Measurements from ENCODE around the gene AGBL4.
"Not testable (repeated sequence)": the region's sequence is repeated elsewhere in the genome, so short reads cannot be mapped to it uniquely, and the experiment has no call there.

Gene AGBL4

GRCh38 chr1:48566492-48566891, 1457.3 kb downstream of the AGBL4 start:
- DNase-seq: no peak

- no peak for DNase-seq
Observed at GRCh38 chr1:48563021-48563420, 1460.7 kb downstream of the AGBL4 start.

- DNase-seq: no peak
Observed at GRCh38 chr1:48561444-48561843, 1462.3 kb downstream of the AGBL4 start.

- DNase-seq: no peak
Observed at GRCh38 chr1:48560577-48560976, 1463.2 kb downstream of the AGBL4 start.

- no peak for DNase-seq
Observed at GRCh38 chr1:48560116-48560515, 1463.6 kb downstream of the AGBL4 start.

GRCh38 chr1:48558366-48558765, 1465.4 kb downstream of the AGBL4 start:
- DNase-seq: no peak

- no peak for DNase-seq
Observed at GRCh38 chr1:48556186-48556850, 1467.4 kb downstream of the AGBL4 start.

GRCh38 chr1:48555271-48555670, 1468.5 kb downstream of the AGBL4 start:
- no peak for DNase-seq

GRCh38 chr1:48552903-48553606, 1470.7 kb downstream of the AGBL4 start:
- DNase-seq: no peak

GRCh38 chr1:48552420-48552819, 1471.3 kb downstream of the AGBL4 start:
- no peak for DNase-seq

- no peak for DNase-seq
Observed at GRCh38 chr1:48548985-48549384, 1474.8 kb downstream of the AGBL4 start.

GRCh38 chr1:48547561-48548220, 1476.1 kb downstream of the AGBL4 start:
- DNase-seq: no peak

GRCh38 chr1:48543854-48544253, 1479.9 kb downstream of the AGBL4 start:
- DNase-seq: no peak

GRCh38 chr1:48540587-48540986, 1483.2 kb downstream of the AGBL4 start:
- DNase-seq: no peak

GRCh38 chr1:48536477-48536876, 1487.3 kb downstream of the AGBL4 start:
- no peak for DNase-seq

- no peak for DNase-seq
Observed at GRCh38 chr1:48532976-48533375, 1490.8 kb downstream of the AGBL4 start.

- DNase-seq: no peak
Observed at GRCh38 chr1:48530727-48531351, 1492.9 kb downstream of the AGBL4 start.

- no peak for DNase-seq
Observed at GRCh38 chr1:48527051-48527450, 1496.7 kb downstream of the AGBL4 start.

- no peak for DNase-seq
Observed at GRCh38 chr1:48526008-48526710, 1497.6 kb downstream of the AGBL4 start.

- DNase-seq: no peak
Observed at GRCh38 chr1:48524892-48525467, 1498.8 kb downstream of the AGBL4 start.

- no peak for DNase-seq
Observed at GRCh38 chr1:48523558-48523957, 1500.2 kb downstream of the AGBL4 start.

- DNase-seq: not testable (repeated sequence)
Observed at GRCh38 chr1:48519896-48520295, 1503.9 kb downstream of the AGBL4 start.

- DNase-seq: no peak
Observed at GRCh38 chr1:48506870-48507269, 1516.9 kb downstream of the AGBL4 start.
